Measurements from ENCODE around the gene PTGES. TPM values are rescaled to one million over a fixed set of nuclear protein-coding genes. Genes with fewer than 3 reads are reported as not detected.

PTGES gene
- total RNA-seq, 1 experiment from 2014 or later, result 4.0 TPM

GRCh38 chr9:129748249-129748648 lies 4.6 kb downstream of the PTGES start:
- no peak for DNase-seq
- Mint-ChIP-seq H3K36me3 (ENCODE audit: insufficient read depth, unreplicated experiment) (peaks cover 5% of the 10 kb centered on the region), H3K27me3 (ENCODE audit: insufficient read depth, unreplicated experiment) (no peaks in the 10 kb centered on the region), H3K9me3 (ENCODE audit: unreplicated experiment) (no peaks in the 10 kb centered on the region), H3K4me3 (ENCODE audit: unreplicated experiment) (no peak overlapping the region), H3K27ac (ENCODE audit: unreplicated experiment) (no peak overlapping the region), H3K4me1 (ENCODE audit: low read depth, unreplicated experiment) (peaks cover 6% of the 10 kb centered on the region)
- no peak for TF ChIP-seq CTCF (IDR thresholded peaks at IDR 0.05; ENCODE audit: insufficient read depth in 1 of 2, low read depth in 1 of 2, low read length in 1 of 2, severe bottlenecking in 1 of 2, unreplicated experiment in 1 of 2)
- Histone ChIP-seq H3K36me3 (ENCODE audit: control insufficient read depth, insufficient read depth, low read length) (no peaks in the 10 kb centered on the region), H3K9me3 (no peaks in the 10 kb centered on the region), H3K4me1 (peaks cover 25% of the 10 kb centered on the region), H3K4me3 (ENCODE audit: low read depth, low read length) (no peak overlapping the region), H3K27me3 (replicated peaks; ENCODE audit: control insufficient read depth, insufficient read depth, low read length) (no peaks in the 10 kb centered on the region)
- POLR2A ChIA-PET, result no interaction called here
- CTCF ChIA-PET, result no interaction called here
- BruUV-seq (replicated peaks), result no TSS peak
- intact Hi-C loops (cut with micrococcal nuclease; ENCODE audit: unreplicated experiment), result no loop called here

GRCh38 chr9:129746092-129746777 lies 6.6 kb downstream of the PTGES start:
- Histone ChIP-seq H3K36me3 (ENCODE audit: control insufficient read depth, insufficient read depth, low read length) (no peaks in the 10 kb centered on the region), H3K27me3 (replicated peaks; ENCODE audit: control insufficient read depth, insufficient read depth, low read length) (no peaks in the 10 kb centered on the region), H3K9me3 (no peaks in the 10 kb centered on the region), H3K4me1 (peaks cover 19% of the 10 kb centered on the region), H3K4me3 (ENCODE audit: low read depth, low read length) (no peak overlapping the region)
- ChIA-PET CTCF (no interaction called here), POLR2A (no interaction called here)
- Mint-ChIP-seq H3K4me1 (ENCODE audit: low read depth, unreplicated experiment) (peaks cover 5% of the 10 kb centered on the region), H3K9me3 (ENCODE audit: unreplicated experiment) (no peaks in the 10 kb centered on the region), H3K36me3 (ENCODE audit: insufficient read depth, unreplicated experiment) (no peaks in the 10 kb centered on the region), H3K27ac (ENCODE audit: unreplicated experiment) (no peak overlapping the region), H3K27me3 (ENCODE audit: insufficient read depth, unreplicated experiment) (no peaks in the 10 kb centered on the region), H3K4me3 (ENCODE audit: unreplicated experiment) (no peak overlapping the region)
- BruUV-seq (replicated peaks), result no TSS peak
- intact Hi-C loops (cut with micrococcal nuclease; ENCODE audit: unreplicated experiment), result no loop called here
- TF ChIP-seq CTCF (IDR thresholded peaks at IDR 0.05; ENCODE audit: insufficient read depth in 1 of 2, low read depth in 1 of 2, low read length in 1 of 2, severe bottlenecking in 1 of 2, unreplicated experiment in 1 of 2), result no peak
- DNase-seq, result no peak

GRCh38 chr9:129745200-129745599 lies 7.6 kb downstream of the PTGES start:
- DNase-seq, result no peak
- H3K4me3 ChIP-seq (ENCODE audit: low read depth, low read length), result no peak overlapping the region
- no peak for TF ChIP-seq CTCF (IDR thresholded peaks at IDR 0.05; ENCODE audit: insufficient read depth in 1 of 2, low read depth in 1 of 2, low read length in 1 of 2, severe bottlenecking in 1 of 2, unreplicated experiment in 1 of 2)
- CTCF ChIA-PET, result interaction anchor here (0.7 kb wide), 1 partner anchor 210 kb away, joined by 6 read pairs; no protein-coding TSS in a partner anchor
- BruUV-seq (replicated peaks), result no TSS peak
- no peaks in the 10 kb centered on the region for H3K36me3 ChIP-seq (ENCODE audit: control insufficient read depth, insufficient read depth, low read length)
- peaks cover 5% of the 10 kb centered on the region for H3K4me1 Mint-ChIP-seq (ENCODE audit: low read depth, unreplicated experiment)
- H3K4me1 ChIP-seq, result peaks cover 11% of the 10 kb centered on the region
- H3K4me3 Mint-ChIP-seq (ENCODE audit: unreplicated experiment), result no peak overlapping the region
- H3K27me3 Mint-ChIP-seq (ENCODE audit: insufficient read depth, unreplicated experiment), result no peaks in the 10 kb centered on the region
- H3K36me3 Mint-ChIP-seq (ENCODE audit: insufficient read depth, unreplicated experiment), result no peaks in the 10 kb centered on the region
- H3K9me3 Mint-ChIP-seq (ENCODE audit: unreplicated experiment), result no peaks in the 10 kb centered on the region
- no peaks in the 10 kb centered on the region for H3K9me3 ChIP-seq
- intact Hi-C loops (cut with micrococcal nuclease; ENCODE audit: unreplicated experiment), result no loop called here
- POLR2A ChIA-PET, result no interaction called here
- no peak overlapping the region for H3K27ac Mint-ChIP-seq (ENCODE audit: unreplicated experiment)
- no peaks in the 10 kb centered on the region for H3K27me3 ChIP-seq (replicated peaks; ENCODE audit: control insufficient read depth, insufficient read depth, low read length)
